UCSD-AML1 (cell line): ENCODE results near the gene MTR.

ENCODE experiments used
- DNase-seq: peaks from one replicate; lab custom pipeline; 2025; ENCODE audit not compliant: unreplicated experiment; lab: John Stamatoyannopoulos, UW

Gene MTR

GRCh38 chr1:236795035-236795756, at the start of gene MTR:
Gene MTR, plus strand, starts transcription at chr1:236795292. Its CDS starts 412 bp downstream, at chr1:236795704.
- DNase-seq = peak; percentile 98

- DNase-seq = no peak
These were observed 48.3 kb upstream of the MTR start for GRCh38 chr1:236746785-236747184.

- no peak for DNase-seq
These were observed 47.6 kb upstream of the MTR start for GRCh38 chr1:236747311-236747985.

GRCh38 chr1:236748268-236748870, 46.7 kb upstream of the MTR start:
- DNase-seq = no peak

GRCh38 chr1:236750928-236751327, 44.2 kb upstream of the MTR start:
- no peak for DNase-seq

- no peak for DNase-seq
These were observed 43.7 kb upstream of the MTR start for GRCh38 chr1:236751385-236751784.

- no peak for DNase-seq
These were observed 43.2 kb upstream of the MTR start for GRCh38 chr1:236751935-236752334.

- DNase-seq = peak; percentile 21
These were observed 41.6 kb upstream of the MTR start for GRCh38 chr1:236753516-236753915.

GRCh38 chr1:236753964-236754363, 41.1 kb upstream of the MTR start:
- DNase-seq = no peak

GRCh38 chr1:236754525-236755210, 40.4 kb upstream of the MTR start:
- DNase-seq = no peak

- no peak for DNase-seq
These were observed 37.5 kb upstream of the MTR start for GRCh38 chr1:236757640-236758039.

- DNase-seq = no peak
These were observed 35.7 kb upstream of the MTR start for GRCh38 chr1:236759252-236759859.

- no peak for DNase-seq
These were observed 34.6 kb upstream of the MTR start for GRCh38 chr1:236760480-236760879.

- no peak for DNase-seq
These were observed 34.1 kb upstream of the MTR start for GRCh38 chr1:236760986-236761385.

- no peak for DNase-seq
These were observed 33.5 kb upstream of the MTR start for GRCh38 chr1:236761397-236762132.

GRCh38 chr1:236762410-236762809, 32.7 kb upstream of the MTR start:
- DNase-seq = no peak

- no peak for DNase-seq
These were observed 29.3 kb upstream of the MTR start for GRCh38 chr1:236765831-236766230.

GRCh38 chr1:236766506-236766905, 28.6 kb upstream of the MTR start:
- DNase-seq = no peak

- no peak for DNase-seq
These were observed 27.8 kb upstream of the MTR start for GRCh38 chr1:236767276-236767675.

GRCh38 chr1:236768601-236769000, 26.5 kb upstream of the MTR start:
- no peak for DNase-seq

GRCh38 chr1:236773919-236774318, 21.2 kb upstream of the MTR start:
- DNase-seq = no peak
